Keratinocyte (primary cell): Measurements from ENCODE around the gene BRSK2. TPM values are rescaled to one million over a fixed set of nuclear protein-coding genes. Genes with fewer than 3 reads are reported as not detected.

ENCODE experiments used
- DNase-seq: peaks from one replicate; pipeline ENCODE4 v3.0.0-alpha.2; 2011; ENCODE audit warnings: low read depth, missing footprints, low spot score
- FAIRE-seq: peaks from 2 replicates; lab custom pipeline; 2011; peaks lifted over from hg19 to GRCh38; lab: Jason Lieb, UNC
- H2AFZ ChIP-seq: 2 replicates; pipeline ENCODE4 v1.6.0; 2012; ENCODE audit warnings: low read length, control low read depth, inconsistent platforms; ENCODE audit not compliant: control insufficient read depth
- H3K27ac ChIP-seq: 2 replicates; pipeline ENCODE4 v1.5.1; 2011; ENCODE audit warnings: low read length; ENCODE audit not compliant: control insufficient read depth, insufficient read depth
- H3K27me3 ChIP-seq: 3 replicates; pipeline ENCODE4 v1.6.0; 2011; ENCODE audit warnings: low read length; ENCODE audit not compliant: control insufficient read depth, insufficient read depth; ENCODE audit errors: extremely low read depth
- H3K36me3 ChIP-seq, 2 experiments: 2 replicates in 1 of 2; 3 replicates in 1 of 2; pipeline ENCODE4 v1.5.1; 2011; ENCODE audit warnings: low read length in 2 of 2, mild to moderate bottlenecking in 1 of 2; ENCODE audit not compliant: control insufficient read depth in 2 of 2, insufficient read depth in 2 of 2; ENCODE audit errors: extremely low read depth in 1 of 2
- H3K4me1 ChIP-seq: 3 replicates; pipeline ENCODE4 v1.5.1; 2011; ENCODE audit warnings: low read length; ENCODE audit not compliant: control insufficient read depth, insufficient read depth; ENCODE audit errors: extremely low read depth
- H3K4me2 ChIP-seq: 3 replicates; pipeline ENCODE4 v1.6.0; 2011; ENCODE audit warnings: low read depth, low read length; ENCODE audit not compliant: control insufficient read depth, insufficient read depth; ENCODE audit errors: extremely low read depth
- H3K4me3 ChIP-seq, 3 experiments: fragments of 200-600 bp in 1 of 3; sonication (generic) in 1 of 3; 2 replicates in 2 of 3; 3 replicates in 1 of 3; pipeline ENCODE4 v1.5.1; 2011 to 2016; ENCODE audit warnings: low read length in 3 of 3, mild to moderate bottlenecking in 3 of 3, control low read depth in 2 of 3, inconsistent platforms in 1 of 3, low read depth in 1 of 3, mixed read lengths in 1 of 3, mixed run types in 1 of 3, moderate library complexity in 1 of 3; ENCODE audit not compliant: control insufficient read depth in 2 of 3, insufficient read depth in 2 of 3; ENCODE audit errors: extremely low read depth in 1 of 3
- H3K79me2 ChIP-seq: 2 replicates; pipeline ENCODE4 v1.6.0; 2012; ENCODE audit warnings: low read length; ENCODE audit not compliant: control insufficient read depth, insufficient read depth
- H3K9ac ChIP-seq: 3 replicates; pipeline ENCODE4 v1.6.0; 2011; ENCODE audit warnings: low read length; ENCODE audit not compliant: control insufficient read depth, insufficient read depth; ENCODE audit errors: extremely low read depth
- H3K9me1 ChIP-seq: 3 replicates; pipeline ENCODE4 v1.6.0; 2011; ENCODE audit warnings: low read length; ENCODE audit not compliant: control insufficient read depth, insufficient read depth; ENCODE audit errors: extremely low read depth
- H3K9me3 ChIP-seq: 2 replicates; pipeline ENCODE4 v1.5.1; 2012; ENCODE audit warnings: low read depth, low read length; ENCODE audit not compliant: control insufficient read depth
- H4K20me1 ChIP-seq: 3 replicates; pipeline ENCODE4 v1.6.0; 2011; ENCODE audit warnings: low read length; ENCODE audit not compliant: control insufficient read depth, insufficient read depth; ENCODE audit errors: extremely low read depth
- EZH2 ChIP-seq: IDR thresholded peaks from one replicate; pipeline ENCODE4 v1.6.1; 2012; ENCODE audit warnings: inconsistent platforms, mild to moderate bottlenecking, low read length, moderate library complexity
- dilution Hi-C: fragments of 300-500 bp; cut with MboI; formaldehyde crosslinking; loops from one replicate; pipeline ENCODE4 v1.7.0; 2020; ENCODE audit warnings: low sequenced_read_pairs; ENCODE audit not compliant: extremely low pct_ligation_motif_present
- polyA plus RNA-seq, 5 experiments: library from polyadenylated mRNA; depleted of rRNA in 3 of 5; stranded (reverse) in 3 of 5; stranded (forward) in 1 of 5; unstranded in 1 of 5; fragments of >200 nt; gene quantifications; 1 replicate in 1 of 5; 2 replicates in 3 of 5; 3 replicates in 1 of 5; pipeline versions ENCODE4 v1.2.1 to v1.2.3, GENCODE V29; 2011 to 2012; ENCODE audit warnings: missing spikeins in 2 of 5, low read depth in 1 of 5, low replicate concordance in 1 of 5
- TF ChIP-seq, protein P1 (sequence below), 3 experiments: IDR thresholded peaks in 1 of 3; conservative IDR thresholded peaks in 1 of 3; optimal IDR thresholded peaks in 1 of 3; 2 replicates in 2 of 3; 3 replicates in 1 of 3; pipeline versions ENCODE3 to v1.5.1; 2011; ENCODE audit warnings: low read length in 3 of 3, mild to moderate bottlenecking in 3 of 3, moderate library complexity in 2 of 3, control low read depth in 1 of 3, inconsistent platforms in 1 of 3; ENCODE audit not compliant: insufficient read depth in 2 of 3; ENCODE audit errors: extremely low read depth in 1 of 3

Gene BRSK2
- polyA plus RNA-seq, 1 donor (not counting 4 experiments of a cell fraction or from before 2014, with no cell fraction given): 0.09 TPM

DNA sequence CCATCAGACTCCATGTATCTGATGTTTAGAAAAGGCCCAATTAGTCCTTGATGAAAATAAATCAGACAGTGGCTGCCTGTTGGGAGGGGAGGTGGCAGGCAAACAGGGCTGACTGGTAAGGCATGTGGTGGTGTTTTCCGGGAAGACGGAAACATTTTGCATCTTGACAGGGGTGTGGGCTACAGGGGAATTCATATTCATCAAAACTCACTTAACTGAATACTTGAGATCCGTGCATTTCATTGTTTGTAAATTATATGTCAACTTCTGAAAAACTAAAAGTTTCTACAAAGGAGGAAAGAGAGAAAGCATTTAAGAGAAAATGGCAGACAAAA is 107.0 kb downstream of the BRSK2 start:
- no peaks in the 10 kb centered on the region for H3K27me3 ChIP-seq
- peaks cover 34% of the 10 kb centered on the region for H4K20me1 ChIP-seq
- peaks cover 4% of the 10 kb centered on the region for H3K4me1 ChIP-seq
- H3K27ac ChIP-seq: no peak overlapping the region
- no peak for FAIRE-seq
- dilution Hi-C loops: no loop called here
- no peak for TF ChIP-seq EZH2
- TF ChIP-seq, protein P1, sequence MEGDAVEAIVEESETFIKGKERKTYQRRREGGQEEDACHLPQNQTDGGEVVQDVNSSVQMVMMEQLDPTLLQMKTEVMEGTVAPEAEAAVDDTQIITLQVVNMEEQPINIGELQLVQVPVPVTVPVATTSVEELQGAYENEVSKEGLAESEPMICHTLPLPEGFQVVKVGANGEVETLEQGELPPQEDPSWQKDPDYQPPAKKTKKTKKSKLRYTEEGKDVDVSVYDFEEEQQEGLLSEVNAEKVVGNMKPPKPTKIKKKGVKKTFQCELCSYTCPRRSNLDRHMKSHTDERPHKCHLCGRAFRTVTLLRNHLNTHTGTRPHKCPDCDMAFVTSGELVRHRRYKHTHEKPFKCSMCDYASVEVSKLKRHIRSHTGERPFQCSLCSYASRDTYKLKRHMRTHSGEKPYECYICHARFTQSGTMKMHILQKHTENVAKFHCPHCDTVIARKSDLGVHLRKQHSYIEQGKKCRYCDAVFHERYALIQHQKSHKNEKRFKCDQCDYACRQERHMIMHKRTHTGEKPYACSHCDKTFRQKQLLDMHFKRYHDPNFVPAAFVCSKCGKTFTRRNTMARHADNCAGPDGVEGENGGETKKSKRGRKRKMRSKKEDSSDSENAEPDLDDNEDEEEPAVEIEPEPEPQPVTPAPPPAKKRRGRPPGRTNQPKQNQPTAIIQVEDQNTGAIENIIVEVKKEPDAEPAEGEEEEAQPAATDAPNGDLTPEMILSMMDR (optimal IDR thresholded peaks at IDR 0.05 in 1 of 3, IDR thresholded peaks at IDR 0.05 in 1 of 3, conservative IDR thresholded peaks at IDR 0.05 in 1 of 3; ENCODE audit: extremely low read depth in 1 of 3, insufficient read depth in 2 of 3, low read length in 3 of 3): no peak
- H3K4me2 ChIP-seq: no peak overlapping the region
- H2AFZ ChIP-seq: no peak overlapping the region
- H3K4me3 ChIP-seq: no peak overlapping the region
- peaks cover 81% of the 10 kb centered on the region for H3K79me2 ChIP-seq
- H3K9me3 ChIP-seq: peaks cover 3% of the 10 kb centered on the region
- H3K9ac ChIP-seq: no peak overlapping the region
- H3K9me1 ChIP-seq: peaks cover 3% of the 10 kb centered on the region
- peaks cover 3 to 6% of the 10 kb centered on the region in 2 experiments for H3K36me3 ChIP-seq
- no peak for DNase-seq

DNA sequence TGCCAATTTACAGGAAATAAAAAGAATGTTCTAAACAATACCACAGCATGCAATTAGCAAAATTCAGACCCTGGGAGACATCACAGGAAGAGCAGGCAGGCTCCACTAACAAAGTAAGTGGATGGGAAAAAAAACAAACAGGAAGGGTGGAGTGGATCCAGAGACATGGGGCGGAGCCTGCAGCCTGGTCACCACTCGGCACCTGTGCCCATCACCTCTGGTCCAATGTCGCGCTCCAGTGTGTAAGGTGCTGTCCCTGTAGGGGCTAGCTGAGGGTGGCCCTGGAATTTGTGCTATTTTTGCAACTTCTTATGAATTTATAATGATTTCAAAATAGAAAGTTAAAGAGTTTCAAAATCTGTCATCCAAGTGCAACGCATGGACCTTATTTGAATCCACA is 107.9 kb downstream of the BRSK2 start:
- Histone ChIP-seq H3K27ac (no peak overlapping the region), H3K4me1 (peaks cover 4% of the 10 kb centered on the region), H3K4me3 (no peak overlapping the region), H3K4me2 (no peak overlapping the region), H3K79me2 (peaks cover 85% of the 10 kb centered on the region), H3K9me3 (peaks cover 3% of the 10 kb centered on the region), H3K27me3 (no peaks in the 10 kb centered on the region), H3K36me3 (peaks cover 3 to 6% of the 10 kb centered on the region in 2 experiments), H3K9me1 (peaks cover 3% of the 10 kb centered on the region), H2AFZ (no peak overlapping the region), H3K9ac (no peak overlapping the region), H4K20me1 (peaks cover 40% of the 10 kb centered on the region)
- dilution Hi-C loops: no loop called here
- DNase-seq (no peak), FAIRE-seq (no peak)
- TF ChIP-seq, protein P1 (optimal IDR thresholded peaks at IDR 0.05 in 1 of 3, IDR thresholded peaks at IDR 0.05 in 1 of 3, conservative IDR thresholded peaks at IDR 0.05 in 1 of 3; ENCODE audit: extremely low read depth in 1 of 3, insufficient read depth in 2 of 3, low read length in 3 of 3): no peak
- TF ChIP-seq EZH2: no peak
